Adipose tissue (tissue), 3 donors: ENCODE measurements around the gene AURKB. TPM values are rescaled to one million over a fixed set of nuclear protein-coding genes. Genes with fewer than 3 reads are reported as not detected.
"Not testable (repeated sequence)": the region's sequence is repeated elsewhere in the genome, so short reads cannot be mapped to it uniquely, and the experiment has no call there.

ENCODE experiments used
- H3K27ac ChIP-seq: one replicate; pipeline ENCODE4 v1.5.1; 2013; ENCODE audit warnings: low read depth, low read length
- WGBS, 3 donors: extraction: QIAGEN DNeasy Blood & Tissue Kit; methylation state at CpG; one replicate each; pipeline ENCODE4 v1.1.7; 2013; 5-methylcytosine and 5-hydroxymethylcytosine counted together
- polyA plus RNA-seq, 3 donors: library from polyadenylated mRNA; stranded (reverse); fragments of 200-250 nt; gene quantifications; one replicate each; pipeline ENCODE4 v1.2.3, GENCODE V29; 2013
- donor health status: healthy with polysubstance abuse.
- donor health status: Bipolar disorder and iron deficiency.
- donor health status: healthy.

Gene AURKB
- polyA plus RNA-seq, 3 donors: 0.52 to 2.5 (median 0.56) TPM

GRCh38 chr17:8227238-8227581 lies 16.8 kb upstream of the AURKB start:
- 83 to 92% (median 91%) methylated on average over 4 of the region's 4 CpGs for WGBS, 3 donors
- H3K27ac ChIP-seq: no peak overlapping the region

GRCh38 chr17:8226536-8227237 lies 16.3 kb upstream of the AURKB start:
- no peak overlapping the region for H3K27ac ChIP-seq
- WGBS, 3 donors: 7 to 11% (median 9%) methylated on average over 32 of the region's 32 CpGs

GRCh38 chr17:8225813-8226535 lies 15.6 kb upstream of the AURKB start:
- no peak overlapping the region for H3K27ac ChIP-seq
- WGBS, 3 donors: 41 to 52% (median 44%) methylated on average over 20 of the region's 20 CpGs

GRCh38 chr17:8224891-8225812 lies 14.8 kb upstream of the AURKB start:
- H3K27ac ChIP-seq: no peak overlapping the region
- 90 to 93% (median 90%) methylated on average over 26 of the region's 26 CpGs for WGBS, 3 donors

GRCh38 chr17:8223356-8224126 lies 13.2 kb upstream of the AURKB start:
- whole genome bisulfite sequencing, 3 donors: 6 to 15% (median 8%) methylated on average over 27 of the region's 27 CpGs
- peak overlapping the region; percentile 94 for H3K27ac ChIP-seq

- H3K27ac ChIP-seq: peak overlapping the region; percentile 94
- WGBS, 3 donors: 0% methylated on average over 49 of the region's 49 CpGs
These were observed 12.4 kb upstream of the AURKB start for GRCh38 chr17:8222630-8223355.

GRCh38 chr17:8222380-8222629 lies 11.9 kb upstream of the AURKB start:
- 0 to 1% (median 0%) methylated on average over 9 of the region's 9 CpGs for WGBS, 3 donors
- peak overlapping the region; percentile 94 for H3K27ac ChIP-seq

GRCh38 chr17:8221663-8222379 lies 11.4 kb upstream of the AURKB start:
- H3K27ac ChIP-seq: peak overlapping the region; percentile 94
- 0 to 1% (median 0%) methylated on average over 40 of the region's 40 CpGs for WGBS, 3 donors

- peak overlapping the region; percentile 94 for H3K27ac ChIP-seq
- 0 to 1% (median 0%) methylated on average over 45 of the region's 45 CpGs for WGBS, 3 donors
These were observed 10.6 kb upstream of the AURKB start for GRCh38 chr17:8220783-8221662.

- WGBS, 3 donors: 89 to 93% (median 89%) methylated on average over 15 of the region's 15 CpGs
- not testable (repeated sequence) for H3K27ac ChIP-seq
These were observed 3.6 kb upstream of the AURKB start for GRCh38 chr17:8214000-8214399.

GRCh38 chr17:8212312-8213180 lies 2.2 kb upstream of the AURKB start:
- WGBS, 3 donors: 82 to 86% (median 84%) methylated on average over 14 of the region's 14 CpGs

GRCh38 chr17:8210761-8211458 lies 535 bp upstream of the AURKB start:
- WGBS, 3 donors: 10 to 15% (median 12%) methylated on average over 22 of the region's 22 CpGs
- no peak overlapping the region for H3K27ac ChIP-seq

More at GRCh38 chr17:8212312-8213180, 2.2 kb upstream of the AURKB start:
- no peak overlapping the region for H3K27ac ChIP-seq

- WGBS, 3 donors: 93 to 95% (median 94%) methylated on average over 12 of the region's 12 CpGs
- no peak overlapping the region for H3K27ac ChIP-seq
These were observed 3.8 kb downstream of the AURKB start for GRCh38 chr17:8206536-8206935.

- H3K27ac ChIP-seq: no peak overlapping the region
- 86 to 88% (median 88%) methylated on average over 19 of the region's 19 CpGs for WGBS, 3 donors
These were observed 5.4 kb downstream of the AURKB start for GRCh38 chr17:8204761-8205555.
